T1000 (cell line): ENCODE data around the gene GDNF.
"Not testable (repeated sequence)": the region's sequence is repeated elsewhere in the genome, so short reads cannot be mapped to it uniquely, and the experiment has no call there.

Experiments
- DNase-seq: peaks from one replicate; lab custom pipeline; 2025; ENCODE audit warnings: mixed read lengths; lab: John Stamatoyannopoulos, UW

The GDNF gene

GRCh38 chr5:37815913-37816312 lies 23.9 kb downstream of the GDNF start:
- DNase-seq: no peak

- peak; percentile 71 for DNase-seq
Measured at GRCh38 chr5:37814699-37815098, 25.1 kb downstream of the GDNF start.

- no peak for DNase-seq
Measured at GRCh38 chr5:37812365-37812764, 27.5 kb downstream of the GDNF start.

- no peak for DNase-seq
Measured at GRCh38 chr5:37811866-37812265, 28.0 kb downstream of the GDNF start.

GRCh38 chr5:37810311-37810710 lies 29.5 kb downstream of the GDNF start:
- DNase-seq: no peak

GRCh38 chr5:37808945-37809344 lies 30.9 kb downstream of the GDNF start:
- DNase-seq: no peak

GRCh38 chr5:37807621-37808301 lies 32.1 kb downstream of the GDNF start:
- no peak for DNase-seq

- DNase-seq: no peak
Measured at GRCh38 chr5:37807015-37807414, 32.8 kb downstream of the GDNF start.

- no peak for DNase-seq
Measured at GRCh38 chr5:37806476-37806875, 33.4 kb downstream of the GDNF start.

- no peak for DNase-seq
Measured at GRCh38 chr5:37806016-37806415, 33.8 kb downstream of the GDNF start.

- DNase-seq: no peak
Measured at GRCh38 chr5:37804401-37804800, 35.4 kb downstream of the GDNF start.

- no peak for DNase-seq
Measured at GRCh38 chr5:37803487-37803886, 36.4 kb downstream of the GDNF start.

GRCh38 chr5:37801521-37801920 lies 38.3 kb downstream of the GDNF start:
- DNase-seq: no peak

- DNase-seq: no peak
Measured at GRCh38 chr5:37799865-37800421, 39.9 kb downstream of the GDNF start.

GRCh38 chr5:37796435-37796834 lies 43.4 kb downstream of the GDNF start:
- not testable (repeated sequence) for DNase-seq

GRCh38 chr5:37795292-37795691 lies 44.5 kb downstream of the GDNF start:
- not testable (repeated sequence) for DNase-seq

- peak; percentile 77 for DNase-seq
Measured at GRCh38 chr5:37792975-37793631, 46.7 kb downstream of the GDNF start.

GRCh38 chr5:37791321-37791720 lies 48.5 kb downstream of the GDNF start:
- DNase-seq: no peak

- no peak for DNase-seq
Measured at GRCh38 chr5:37789991-37790390, 49.9 kb downstream of the GDNF start.

- DNase-seq: no peak
Measured at GRCh38 chr5:37787742-37788141, 52.1 kb downstream of the GDNF start.

- DNase-seq: no peak
Measured at GRCh38 chr5:37786862-37787519, 52.9 kb downstream of the GDNF start.

- DNase-seq: no peak
Measured at GRCh38 chr5:37786416-37786815, 53.4 kb downstream of the GDNF start.

- DNase-seq: not testable (repeated sequence)
Measured at GRCh38 chr5:37781409-37781808, 58.4 kb downstream of the GDNF start.
